K562 (cell line): ENCODE measurements around the gene TEX264. TPM values are rescaled to one million over a fixed set of nuclear protein-coding genes. Genes with fewer than 3 reads are reported as not detected.

ENCODE experiments used
- ATF2 ChIP-seq: sonication (generic); formaldehyde crosslinking; IDR thresholded peaks from 2 replicates; pipeline ENCODE4 v1.8.1; 2022; ENCODE audit warnings: missing genetic modification reagents
- CXXC5 ChIP-seq: fragments of 250-450 bp; sonication (Bioruptor Pico); IDR thresholded peaks from 2 replicates; pipeline ENCODE4 v1.8.0; 2022; ENCODE audit warnings: inconsistent platforms, mild to moderate bottlenecking, moderate library complexity
- E2F6 ChIP-seq, 2 experiments: IDR thresholded peaks; 2 replicates each; pipeline ENCODE4 v1.6.1; 2011; ENCODE audit warnings: borderline replicate concordance in 1 of 2, control low read depth in 1 of 2, low read depth in 1 of 2, low read length in 1 of 2, mild to moderate bottlenecking in 1 of 2, mixed read lengths in 1 of 2, moderate library complexity in 1 of 2; ENCODE audit not compliant: insufficient read depth in 1 of 2, insufficient read length in 1 of 2, poor library complexity in 1 of 2, severe bottlenecking in 1 of 2; ENCODE audit errors: extremely low read depth in 1 of 2
- ELF1 ChIP-seq: fragments of 200-800 bp; sonication (Bioruptor generic); IDR thresholded peaks from 2 replicates; pipeline ENCODE4 v1.6.1; 2016; ENCODE audit warnings: missing genetic modification characterization, missing compliant biosample characterization
- MITF ChIP-seq: IDR thresholded peaks from 2 replicates; pipeline ENCODE4 v1.6.1; 2014; ENCODE audit warnings: antibody characterized with exemption
- NR2C2 ChIP-seq, 2 experiments: fragments of 200-800 bp in 1 of 2; sonication (Bioruptor generic) in 1 of 2; sonication (generic) in 1 of 2; formaldehyde crosslinking in 1 of 2; IDR thresholded peaks; 2 replicates each; pipeline versions ENCODE4 v1.6.1 to v1.8.0; 2016 to 2022; ENCODE audit warnings: mild to moderate bottlenecking in 1 of 2, missing compliant biosample characterization in 1 of 2, missing genetic modification characterization in 1 of 2, missing genetic modification reagents in 1 of 2
- STAT5A ChIP-seq: IDR thresholded peaks from 2 replicates; pipeline ENCODE4 v1.6.1; 2012; ENCODE audit warnings: low read length, inconsistent platforms, borderline replicate concordance
- VEZF1 ChIP-seq: fragments of 200-800 bp; sonication (Bioruptor generic); IDR thresholded peaks from 2 replicates; pipeline ENCODE4 v1.6.1; 2017; ENCODE audit warnings: missing genetic modification characterization, missing compliant biosample characterization
- polyA plus RNA-seq, 8 experiments: library from polyadenylated mRNA; depleted of rRNA in 4 of 8; stranded (reverse) in 5 of 8; unstranded in 3 of 8; fragments of >200 nt; fragmentation: Nextera tagmentation in 2 of 8; fragmentation: Illumina TruSeq in 1 of 8; extraction: Ambion mirVana in 2 of 8; extraction: Trizol in 1 of 8; gene quantifications; 2 replicates each; pipeline versions ENCODE4 v1.2.1 to v1.2.3, GENCODE V29; 2011 to 2014; ENCODE audit warnings: inconsistent platforms in 1 of 8, missing spikeins in 1 of 8
- total RNA-seq, 7 experiments: library from RNA; depleted of rRNA in 6 of 7; stranded (reverse); fragments of >200 nt in 6 of 7; fragmentation: Illumina TruSeq in 2 of 7; extraction: Trizol in 2 of 7; gene quantifications; 2 replicates each; pipeline versions ENCODE4 v1.2.1 to v1.2.3, GENCODE V29; 2011 to 2021; ENCODE audit warnings: low replicate concordance in 1 of 7
- TF ChIP-seq, protein P1 (sequence below), 3 experiments: fragments of 200-800 bp in 1 of 3; fragments of 250-450 bp in 1 of 3; fragments of 450-650 bp in 1 of 3; sonication (Bioruptor Pico) in 1 of 3; sonication (Bioruptor generic) in 1 of 3; formaldehyde crosslinking in 1 of 3; IDR thresholded peaks; 2 replicates each; pipeline versions ENCODE4 v1.6.1 to v1.8.0; 2016 to 2022; ENCODE audit warnings: mild to moderate bottlenecking in 2 of 3, missing genetic modification characterization in 2 of 3, missing compliant biosample characterization in 1 of 3, moderate library complexity in 1 of 3

TEX264 gene
- total and polyA plus RNA-seq, 9 of the 15 experiments (the other 6 are each of a cell fraction or from before 2014, with no cell fraction given): 4.1 to 47.0 (median 31.0) TPM

DNA sequence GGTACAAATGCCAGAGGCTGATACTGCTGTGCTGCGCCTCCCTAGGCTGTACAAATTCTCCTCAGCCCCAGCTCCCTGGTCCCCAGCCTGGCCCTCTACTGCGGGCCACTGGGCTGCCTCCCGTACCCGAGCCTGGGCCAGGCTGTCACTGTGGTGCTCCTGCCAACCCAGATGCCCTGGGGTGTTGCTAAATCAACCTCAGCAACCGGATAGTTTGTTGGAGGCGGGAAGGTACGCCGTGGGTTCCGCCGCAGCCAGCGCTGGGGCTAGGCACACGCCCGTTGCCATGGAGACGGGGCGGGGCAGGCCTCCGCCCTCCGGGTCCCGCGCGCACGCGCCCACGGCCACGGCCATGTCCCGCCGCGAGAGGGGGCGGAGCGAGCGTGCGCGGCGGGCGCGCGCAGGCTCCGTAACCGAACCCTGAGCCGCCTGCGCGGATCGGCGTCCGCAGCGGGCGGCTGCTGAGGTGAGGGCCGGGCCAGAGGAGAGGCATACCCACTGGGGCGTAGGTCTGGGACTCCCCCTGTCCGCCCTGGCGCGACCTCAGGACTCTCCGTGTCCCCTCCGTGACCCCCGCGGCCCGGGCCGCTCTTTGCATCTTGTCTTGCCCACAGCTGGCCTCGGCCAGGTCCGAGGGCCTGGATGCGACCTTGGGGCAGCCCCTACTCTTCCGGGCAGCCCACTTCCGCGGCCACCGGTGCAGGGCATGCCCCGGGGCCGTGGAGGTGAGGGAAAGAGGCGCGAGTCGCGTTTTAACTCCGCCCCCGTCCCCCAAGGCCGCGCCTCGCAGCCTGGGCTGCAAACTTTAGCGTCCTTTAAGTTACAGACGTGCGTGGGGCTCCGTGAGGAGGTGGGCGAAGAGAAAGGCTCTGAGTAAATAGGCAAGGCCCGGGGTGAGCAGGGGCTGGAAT lies at the start of gene TEX264 (continued):
- TF ChIP-seq, protein P1, sequence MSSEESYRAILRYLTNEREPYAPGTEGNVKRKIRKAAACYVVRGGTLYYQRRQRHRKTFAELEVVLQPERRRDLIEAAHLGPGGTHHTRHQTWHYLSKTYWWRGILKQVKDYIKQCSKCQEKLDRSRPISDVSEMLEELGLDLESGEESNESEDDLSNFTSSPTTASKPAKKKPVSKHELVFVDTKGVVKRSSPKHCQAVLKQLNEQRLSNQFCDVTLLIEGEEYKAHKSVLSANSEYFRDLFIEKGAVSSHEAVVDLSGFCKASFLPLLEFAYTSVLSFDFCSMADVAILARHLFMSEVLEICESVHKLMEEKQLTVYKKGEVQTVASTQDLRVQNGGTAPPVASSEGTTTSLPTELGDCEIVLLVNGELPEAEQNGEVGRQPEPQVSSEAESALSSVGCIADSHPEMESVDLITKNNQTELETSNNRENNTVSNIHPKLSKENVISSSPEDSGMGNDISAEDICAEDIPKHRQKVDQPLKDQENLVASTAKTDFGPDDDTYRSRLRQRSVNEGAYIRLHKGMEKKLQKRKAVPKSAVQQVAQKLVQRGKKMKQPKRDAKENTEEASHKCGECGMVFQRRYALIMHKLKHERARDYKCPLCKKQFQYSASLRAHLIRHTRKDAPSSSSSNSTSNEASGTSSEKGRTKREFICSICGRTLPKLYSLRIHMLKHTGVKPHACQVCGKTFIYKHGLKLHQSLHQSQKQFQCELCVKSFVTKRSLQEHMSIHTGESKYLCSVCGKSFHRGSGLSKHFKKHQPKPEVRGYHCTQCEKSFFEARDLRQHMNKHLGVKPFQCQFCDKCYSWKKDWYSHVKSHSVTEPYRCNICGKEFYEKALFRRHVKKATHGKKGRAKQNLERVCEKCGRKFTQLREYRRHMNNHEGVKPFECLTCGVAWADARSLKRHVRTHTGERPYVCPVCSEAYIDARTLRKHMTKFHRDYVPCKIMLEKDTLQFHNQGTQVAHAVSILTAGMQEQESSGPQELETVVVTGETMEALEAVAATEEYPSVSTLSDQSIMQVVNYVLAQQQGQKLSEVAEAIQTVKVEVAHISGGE (CRISPR knock-in tag; IDR thresholded peaks at IDR 0.05): peak in 1 of 3 experiments; percentile 10; a peak in 1 of 6 replicates
- TF ChIP-seq VEZF1 (CRISPR knock-in tag) (peak; percentile 61), CXXC5 (CRISPR knock-in tag) (peak; percentile 87), STAT5A (no peak), NR2C2 (CRISPR knock-in tag; IDR thresholded peaks at IDR 0.05) (no peak), NR2C2 (tag; IDR thresholded peaks at IDR 0.05) (peak; percentile 49; the same call in 1 of the 2 replicates), E2F6 (IDR thresholded peaks at IDR 0.05; ENCODE audit: borderline replicate concordance in 1 of 2, extremely low read depth in 1 of 2, insufficient read depth in 1 of 2, insufficient read length in 1 of 2, low read depth in 1 of 2, low read length in 1 of 2, poor library complexity in 1 of 2, severe bottlenecking in 1 of 2) (peak in 1 of 2 experiments; percentile 19), ELF1 (peak; percentile 51; the same call in 1 of the 2 replicates), MITF (no peak), ATF2 (CRISPR knock-in tag) (no peak)
